ENCODE data around the gene EDN1. TPM values are rescaled to one million over a fixed set of nuclear protein-coding genes. Genes with fewer than 3 reads are reported as not detected.

Gene EDN1
- 43.7 TPM for polyA plus RNA-seq (2013, experiment 1 of 2)
- 45.3 TPM for polyA plus RNA-seq (2013, experiment 2 of 2)

DNA sequence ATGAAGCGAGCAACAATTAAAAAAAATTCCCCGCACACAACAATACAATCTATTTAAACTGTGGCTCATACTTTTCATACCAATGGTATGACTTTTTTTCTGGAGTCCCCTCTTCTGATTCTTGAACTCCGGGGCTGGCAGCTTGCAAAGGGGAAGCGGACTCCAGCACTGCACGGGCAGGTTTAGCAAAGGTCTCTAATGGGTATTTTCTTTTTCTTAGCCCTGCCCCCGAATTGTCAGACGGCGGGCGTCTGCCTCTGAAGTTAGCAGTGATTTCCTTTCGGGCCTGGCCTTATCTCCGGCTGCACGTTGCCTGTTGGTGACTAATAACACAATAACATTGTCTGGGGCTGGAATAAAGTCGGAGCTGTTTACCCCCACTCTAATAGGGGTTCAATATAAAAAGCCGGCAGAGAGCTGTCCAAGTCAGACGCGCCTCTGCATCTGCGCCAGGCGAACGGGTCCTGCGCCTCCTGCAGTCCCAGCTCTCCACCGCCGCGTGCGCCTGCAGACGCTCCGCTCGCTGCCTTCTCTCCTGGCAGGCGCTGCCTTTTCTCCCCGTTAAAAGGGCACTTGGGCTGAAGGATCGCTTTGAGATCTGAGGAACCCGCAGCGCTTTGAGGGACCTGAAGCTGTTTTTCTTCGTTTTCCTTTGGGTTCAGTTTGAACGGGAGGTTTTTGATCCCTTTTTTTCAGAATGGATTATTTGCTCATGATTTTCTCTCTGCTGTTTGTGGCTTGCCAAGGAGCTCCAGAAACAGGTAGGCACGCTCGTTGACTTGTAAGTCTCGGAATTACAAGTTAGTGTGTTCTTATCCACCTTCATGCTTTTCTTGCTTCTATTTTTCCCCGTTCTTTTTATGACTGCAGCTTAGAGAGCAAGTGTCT is at the start of gene EDN1:
Gene EDN1, plus strand, starts transcription at position 429 of the 888 bp plus-strand sequence. Its CDS starts 269 bp downstream, at position 698.
- Histone ChIP-seq H3K4me3 (ENCODE audit: extremely low read depth, insufficient read depth, low read length, poor library complexity, severe bottlenecking) (peak within 1 kb of the TSS; percentile 63), H3K27ac (ENCODE audit: low read depth, low read length, severe bottlenecking) (peak within 1 kb of the TSS; percentile 89), H3K4me1 (ENCODE audit: control insufficient read depth, insufficient read depth, low read length, poor library complexity, severe bottlenecking) (peaks cover 33% of the 10 kb centered on the region), H3K9me3 (ENCODE audit: control insufficient read depth, low read length) (no peaks in the 10 kb centered on the region), H3K36me3 (ENCODE audit: control insufficient read depth, insufficient read depth, low read length) (peaks cover 42% of the 10 kb centered on the region)
- 1 to 4% methylated on average over 16 to 26 of the region's 38 CpGs for WGBS, 2 experiments (ENCODE audit: insufficient coverage in 2 of 2)

DNA sequence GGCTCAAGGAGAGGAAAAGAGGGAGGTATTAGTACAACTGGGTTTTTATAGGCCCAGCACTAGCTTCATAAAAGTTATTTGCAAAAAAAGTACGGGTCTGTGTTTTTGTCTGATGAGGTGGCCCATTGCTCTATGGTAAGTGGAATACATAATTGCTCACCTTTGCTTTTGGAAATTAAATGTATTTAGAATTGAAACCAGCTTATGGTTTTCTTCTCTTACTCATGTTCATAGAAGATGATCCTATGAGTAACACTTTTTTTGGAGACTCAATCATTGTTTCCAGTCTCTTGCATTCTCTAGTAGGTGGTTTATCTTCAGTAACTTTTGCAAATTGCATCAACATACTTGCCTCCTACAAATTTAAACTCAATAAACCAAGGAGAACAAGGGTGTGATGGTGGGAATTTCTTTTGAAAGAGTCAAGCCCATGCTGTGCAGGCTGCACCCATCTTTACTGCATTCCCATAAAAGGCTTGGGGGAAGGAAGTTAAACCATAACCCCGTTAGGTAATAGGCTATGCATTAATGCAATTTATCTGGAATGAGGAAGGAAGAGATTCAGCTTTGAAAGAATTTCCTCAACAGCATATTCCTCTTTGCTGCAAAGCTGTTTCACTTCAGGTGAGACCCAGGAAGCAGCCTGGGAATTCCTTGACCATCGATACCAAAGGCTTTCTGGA is 48.5 kb upstream of the EDN1 start:
- Histone ChIP-seq H3K4me3 (ENCODE audit: extremely low read depth, insufficient read depth, low read length, poor library complexity, severe bottlenecking) (no peak overlapping the region), H3K27ac (ENCODE audit: low read depth, low read length, severe bottlenecking) (no peak overlapping the region), H3K36me3 (ENCODE audit: control insufficient read depth, insufficient read depth, low read length) (no peaks in the 10 kb centered on the region), H3K4me1 (ENCODE audit: control insufficient read depth, insufficient read depth, low read length, poor library complexity, severe bottlenecking) (no peaks in the 10 kb centered on the region), H3K9me3 (ENCODE audit: control insufficient read depth, low read length) (no peaks in the 10 kb centered on the region)
- 85 to 88% methylated on average over 2 to 3 of the region's 3 CpGs for WGBS, 2 experiments (ENCODE audit: insufficient coverage in 2 of 2)

DNA sequence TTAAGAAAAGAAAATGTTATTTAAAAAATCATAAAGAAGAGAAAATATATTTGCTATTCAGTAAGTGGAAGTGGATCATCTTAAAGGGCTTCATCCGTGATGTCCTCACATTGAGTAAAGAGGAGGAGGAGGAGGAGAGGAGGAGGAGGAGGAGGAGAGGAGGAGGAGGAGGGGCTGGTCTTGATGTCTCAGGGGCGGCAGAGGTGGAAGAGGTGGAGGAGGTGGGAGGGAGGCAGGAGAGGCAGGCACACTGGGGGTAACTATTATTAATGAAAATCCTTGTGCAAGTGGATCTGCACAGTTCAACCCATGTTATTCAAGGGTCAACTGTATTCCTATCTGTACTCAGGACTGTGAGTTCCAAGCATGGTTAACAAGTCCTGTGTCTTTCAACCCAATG is 47.0 kb upstream of the EDN1 start:
- H3K27ac ChIP-seq (ENCODE audit: low read depth, low read length, severe bottlenecking) = no peak overlapping the region
- no peaks in the 10 kb centered on the region for H3K9me3 ChIP-seq (ENCODE audit: control insufficient read depth, low read length)
- WGBS, 2 experiments (ENCODE audit: insufficient coverage in 2 of 2) = no CpG with 5 or more reads among the region's 2 CpGs
- no peaks in the 10 kb centered on the region for H3K36me3 ChIP-seq (ENCODE audit: control insufficient read depth, insufficient read depth, low read length)
- H3K4me3 ChIP-seq (ENCODE audit: extremely low read depth, insufficient read depth, low read length, poor library complexity, severe bottlenecking) = no peak overlapping the region
- no peaks in the 10 kb centered on the region for H3K4me1 ChIP-seq (ENCODE audit: control insufficient read depth, insufficient read depth, low read length, poor library complexity, severe bottlenecking)

DNA sequence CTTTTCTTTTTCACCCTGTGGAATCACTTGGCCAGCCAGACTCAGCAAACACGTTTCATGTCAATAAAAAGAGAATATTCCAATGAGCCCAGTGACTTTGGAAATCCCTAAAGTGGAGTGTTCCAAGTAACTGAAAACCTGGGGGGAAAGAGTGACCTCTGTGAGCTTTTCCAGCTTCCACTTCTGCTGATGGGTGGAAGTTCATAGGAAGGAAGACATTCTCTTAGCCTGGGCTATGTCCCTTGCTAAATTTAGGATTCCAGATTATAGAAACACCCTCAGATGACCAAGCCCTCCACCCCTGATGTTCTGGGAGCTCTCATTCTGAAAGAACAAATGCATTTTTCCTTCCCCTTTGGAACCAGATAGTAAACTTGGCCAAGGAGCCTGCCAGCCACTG is 44.8 kb upstream of the EDN1 start:
- Histone ChIP-seq H3K27ac (ENCODE audit: low read depth, low read length, severe bottlenecking) (no peak overlapping the region), H3K9me3 (ENCODE audit: control insufficient read depth, low read length) (no peaks in the 10 kb centered on the region), H3K36me3 (ENCODE audit: control insufficient read depth, insufficient read depth, low read length) (no peaks in the 10 kb centered on the region), H3K4me3 (ENCODE audit: extremely low read depth, insufficient read depth, low read length, poor library complexity, severe bottlenecking) (no peak overlapping the region), H3K4me1 (ENCODE audit: control insufficient read depth, insufficient read depth, low read length, poor library complexity, severe bottlenecking) (no peaks in the 10 kb centered on the region)
- 60 to 91% methylated on average over 1 of the region's 1 CpG for WGBS, 2 experiments (ENCODE audit: insufficient coverage in 2 of 2)

DNA sequence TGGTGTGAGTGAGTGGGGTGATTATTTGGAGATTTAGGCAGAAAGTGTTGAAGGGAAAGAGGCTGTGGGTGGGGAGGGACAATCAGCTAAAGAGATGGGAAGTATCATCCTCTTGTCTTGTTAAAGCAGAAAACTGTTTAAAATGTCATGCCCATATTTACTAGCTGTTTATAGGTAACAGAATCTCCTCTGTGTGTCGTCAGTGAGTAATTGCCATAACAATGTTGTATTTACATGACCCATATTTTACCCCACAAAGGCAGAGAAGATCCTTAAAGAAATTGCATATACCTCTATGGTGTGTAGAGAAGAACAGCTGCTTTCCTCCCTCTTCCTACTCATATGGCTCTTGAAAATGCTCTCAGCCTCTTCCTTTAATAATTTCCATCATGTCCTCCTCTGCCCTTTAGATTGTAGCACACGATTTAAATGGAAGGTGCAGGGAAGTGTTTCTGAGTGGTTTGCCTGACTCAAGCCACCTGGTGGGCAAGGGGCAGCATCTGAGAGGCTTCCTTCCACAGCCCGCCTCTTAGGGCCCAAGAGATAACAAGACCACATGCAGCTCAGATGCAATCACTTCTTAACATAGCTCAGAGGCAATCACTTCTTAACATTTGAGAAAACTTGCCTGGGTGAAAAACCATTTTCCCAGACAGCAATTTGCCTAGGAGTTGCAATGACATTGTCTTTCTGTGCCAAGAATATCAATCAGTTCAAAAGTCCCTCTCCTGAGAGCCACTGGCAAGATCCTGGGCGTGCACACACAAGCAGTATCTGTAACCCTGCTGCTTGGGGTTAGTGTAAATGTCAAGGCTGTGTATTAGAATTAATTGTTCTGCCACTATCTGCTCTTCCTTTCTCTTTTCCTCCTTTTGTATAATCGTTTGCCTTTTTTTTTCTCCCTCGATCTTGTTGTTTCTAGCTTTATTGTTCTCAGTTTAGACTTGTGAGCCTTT is 44.1 kb upstream of the EDN1 start:
- no peak overlapping the region for H3K4me3 ChIP-seq (ENCODE audit: extremely low read depth, insufficient read depth, low read length, poor library complexity, severe bottlenecking)
- no peaks in the 10 kb centered on the region for H3K36me3 ChIP-seq (ENCODE audit: control insufficient read depth, insufficient read depth, low read length)
- no peak overlapping the region for H3K27ac ChIP-seq (ENCODE audit: low read depth, low read length, severe bottlenecking)
- WGBS, 2 experiments (ENCODE audit: insufficient coverage in 2 of 2) = 50 to 100% methylated on average over 1 of the region's 6 CpGs
- no peaks in the 10 kb centered on the region for H3K4me1 ChIP-seq (ENCODE audit: control insufficient read depth, insufficient read depth, low read length, poor library complexity, severe bottlenecking)
- no peaks in the 10 kb centered on the region for H3K9me3 ChIP-seq (ENCODE audit: control insufficient read depth, low read length)

DNA sequence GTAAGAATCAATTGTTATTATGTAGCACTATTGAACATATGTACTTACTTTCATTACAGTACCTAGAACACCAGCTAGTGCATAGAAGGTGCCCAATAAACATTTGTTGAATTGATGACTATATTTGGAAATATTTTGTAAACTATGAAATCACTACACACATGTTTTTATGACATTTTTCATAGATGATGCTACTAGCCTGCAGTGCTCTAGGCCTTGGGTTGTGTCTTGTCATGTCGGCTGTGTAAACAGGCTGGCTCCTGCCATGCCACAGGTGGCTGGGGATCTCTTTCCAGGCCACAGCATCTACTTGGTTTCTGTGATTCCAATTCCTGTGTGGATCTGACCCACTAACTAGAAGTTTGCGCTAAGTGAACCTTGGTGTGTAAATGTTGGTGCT is 43.3 kb upstream of the EDN1 start:
- Histone ChIP-seq H3K4me3 (ENCODE audit: extremely low read depth, insufficient read depth, low read length, poor library complexity, severe bottlenecking) (no peak overlapping the region), H3K9me3 (ENCODE audit: control insufficient read depth, low read length) (no peaks in the 10 kb centered on the region), H3K27ac (ENCODE audit: low read depth, low read length, severe bottlenecking) (no peak overlapping the region), H3K4me1 (ENCODE audit: control insufficient read depth, insufficient read depth, low read length, poor library complexity, severe bottlenecking) (no peaks in the 10 kb centered on the region), H3K36me3 (ENCODE audit: control insufficient read depth, insufficient read depth, low read length) (no peaks in the 10 kb centered on the region)
- 90 to 97% methylated on average over 2 of the region's 2 CpGs for WGBS, 2 experiments (ENCODE audit: insufficient coverage in 2 of 2)

DNA sequence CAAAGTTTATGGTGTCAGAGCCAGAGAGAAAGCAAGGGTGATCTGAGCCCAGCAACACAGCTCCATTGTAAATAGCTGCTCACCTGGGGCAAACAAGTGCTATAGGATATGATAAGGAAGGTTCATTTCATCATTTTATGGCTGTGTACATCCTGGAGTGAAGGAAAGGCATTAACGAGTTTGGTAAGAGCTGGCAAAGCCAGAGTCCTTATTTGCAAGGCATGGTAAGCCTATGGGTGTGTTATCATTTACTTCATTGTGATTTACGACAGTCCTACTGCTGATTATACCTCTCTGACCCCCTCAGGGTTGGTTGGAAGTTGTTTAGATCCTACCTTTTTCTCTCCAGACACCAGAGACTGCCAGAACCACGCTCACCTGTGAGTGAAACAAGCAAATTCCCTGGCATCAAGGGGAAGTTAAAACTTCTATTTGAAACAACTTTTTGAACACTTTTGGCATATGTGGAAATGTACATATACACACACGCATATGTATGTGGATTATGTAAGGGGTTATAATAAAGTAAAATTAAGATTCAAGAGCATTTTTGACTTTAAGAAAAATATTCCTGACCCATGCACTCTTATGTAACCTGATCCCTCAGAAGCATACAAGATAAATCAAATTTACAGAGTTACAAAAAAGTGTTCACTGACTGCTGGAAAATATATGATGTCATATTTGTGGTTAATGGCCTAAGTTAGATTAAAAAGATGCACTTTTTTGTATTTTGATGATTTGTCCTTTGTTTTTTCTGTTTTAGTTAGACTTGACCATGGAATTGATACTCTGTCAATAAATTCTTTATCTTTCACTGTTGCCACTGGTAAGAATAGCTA is 40.4 kb upstream of the EDN1 start:
- Histone ChIP-seq H3K27ac (ENCODE audit: low read depth, low read length, severe bottlenecking) (no peak overlapping the region), H3K9me3 (ENCODE audit: control insufficient read depth, low read length) (no peaks in the 10 kb centered on the region), H3K4me3 (ENCODE audit: extremely low read depth, insufficient read depth, low read length, poor library complexity, severe bottlenecking) (no peak overlapping the region), H3K36me3 (ENCODE audit: control insufficient read depth, insufficient read depth, low read length) (no peaks in the 10 kb centered on the region), H3K4me1 (ENCODE audit: control insufficient read depth, insufficient read depth, low read length, poor library complexity, severe bottlenecking) (no peaks in the 10 kb centered on the region)
- WGBS, 2 experiments (ENCODE audit: insufficient coverage in 2 of 2) = 90 to 100% methylated on average over 1 to 2 of the region's 4 CpGs

DNA sequence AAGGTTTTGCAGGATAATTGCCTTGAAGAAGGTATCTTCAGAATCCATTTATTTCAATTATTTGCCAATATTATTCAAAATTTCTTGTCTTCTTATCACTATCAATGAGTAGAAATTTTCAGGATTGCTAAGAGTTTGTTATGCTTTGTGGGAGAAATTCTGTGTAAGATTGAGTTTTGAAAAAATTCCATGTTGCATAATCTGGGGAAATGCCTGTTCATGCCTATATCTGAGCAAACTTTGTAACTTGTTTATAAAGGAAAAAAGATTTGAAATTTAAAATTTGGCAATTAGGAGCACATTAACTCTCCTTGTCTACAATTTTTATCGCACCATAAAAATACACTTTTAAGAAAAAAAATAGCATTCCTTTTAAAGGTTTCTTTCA is 39.8 kb upstream of the EDN1 start:
- no peak overlapping the region for H3K4me3 ChIP-seq (ENCODE audit: extremely low read depth, insufficient read depth, low read length, poor library complexity, severe bottlenecking)
- H3K36me3 ChIP-seq (ENCODE audit: control insufficient read depth, insufficient read depth, low read length) = no peaks in the 10 kb centered on the region
- no CpG with 5 or more reads among the region's 1 CpG for WGBS, 2 experiments (ENCODE audit: insufficient coverage in 2 of 2)
- no peaks in the 10 kb centered on the region for H3K4me1 ChIP-seq (ENCODE audit: control insufficient read depth, insufficient read depth, low read length, poor library complexity, severe bottlenecking)
- H3K27ac ChIP-seq (ENCODE audit: low read depth, low read length, severe bottlenecking) = no peak overlapping the region
- no peaks in the 10 kb centered on the region for H3K9me3 ChIP-seq (ENCODE audit: control insufficient read depth, low read length)

DNA sequence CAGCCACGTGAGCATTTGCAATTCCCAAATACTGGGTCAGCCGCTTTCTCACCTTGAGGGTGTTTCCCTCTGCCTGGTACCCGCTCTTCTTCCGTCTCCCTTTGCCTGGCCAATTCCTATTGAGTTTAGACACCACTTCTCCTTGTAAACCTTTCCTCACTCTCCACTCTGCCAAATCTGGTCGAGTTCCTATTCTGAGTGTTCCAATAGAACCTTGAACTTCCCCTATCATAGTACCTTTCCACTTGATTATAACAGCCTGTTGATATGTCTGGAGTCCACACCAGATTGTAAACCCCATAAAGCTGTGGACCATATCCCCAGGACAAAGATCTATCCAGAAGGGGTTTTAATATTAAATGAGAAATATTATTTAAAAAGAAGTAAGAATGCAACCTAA is 36.0 kb upstream of the EDN1 start:
- H3K9me3 ChIP-seq (ENCODE audit: control insufficient read depth, low read length) = no peaks in the 10 kb centered on the region
- no peaks in the 10 kb centered on the region for H3K4me1 ChIP-seq (ENCODE audit: control insufficient read depth, insufficient read depth, low read length, poor library complexity, severe bottlenecking)
- H3K27ac ChIP-seq (ENCODE audit: low read depth, low read length, severe bottlenecking) = no peak overlapping the region
- H3K4me3 ChIP-seq (ENCODE audit: extremely low read depth, insufficient read depth, low read length, poor library complexity, severe bottlenecking) = no peak overlapping the region
- WGBS, 2 experiments (ENCODE audit: insufficient coverage in 2 of 2) = 78 to 87% methylated on average over 5 of the region's 5 CpGs
- H3K36me3 ChIP-seq (ENCODE audit: control insufficient read depth, insufficient read depth, low read length) = no peaks in the 10 kb centered on the region

DNA sequence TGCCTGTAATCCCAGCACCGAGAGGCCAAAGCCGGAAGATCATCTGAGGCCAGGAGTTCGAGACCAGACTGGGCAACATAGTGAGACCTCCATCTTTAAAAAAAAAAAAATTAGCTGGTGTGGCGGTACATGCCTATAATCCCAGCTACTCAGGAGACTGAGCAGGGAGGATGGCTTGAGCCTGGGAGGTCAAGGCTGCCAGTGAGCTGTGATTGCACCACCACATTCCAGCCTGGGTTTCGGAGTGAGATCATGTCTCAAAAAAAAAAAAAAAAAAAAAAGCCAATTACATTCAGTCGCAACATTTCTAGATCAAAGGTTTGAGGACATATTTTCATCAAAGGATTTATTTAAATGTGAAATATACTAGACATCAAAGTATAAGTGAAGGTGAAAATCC is 32.0 kb upstream of the EDN1 start:
- Histone ChIP-seq H3K4me3 (ENCODE audit: extremely low read depth, insufficient read depth, low read length, poor library complexity, severe bottlenecking) (no peak overlapping the region), H3K9me3 (ENCODE audit: control insufficient read depth, low read length) (no peaks in the 10 kb centered on the region), H3K4me1 (ENCODE audit: control insufficient read depth, insufficient read depth, low read length, poor library complexity, severe bottlenecking) (no peaks in the 10 kb centered on the region), H3K27ac (ENCODE audit: low read depth, low read length, severe bottlenecking) (no peak overlapping the region), H3K36me3 (ENCODE audit: control insufficient read depth, insufficient read depth, low read length) (no peaks in the 10 kb centered on the region)
- 96 to 100% methylated on average over 2 to 4 of the region's 6 CpGs for WGBS, 2 experiments (ENCODE audit: insufficient coverage in 2 of 2)

Data from mesodermal cell (in vitro differentiated cells).